Type B pancreatic cell (in vitro differentiated cells): Measurements from ENCODE around the gene KRTAP16-1. TPM values are rescaled to one million over a fixed set of nuclear protein-coding genes. Genes with fewer than 3 reads are reported as not detected.

Experiments
- DNase-seq: peaks from one replicate; pipeline ENCODE4 v3.0.0; 2021; ENCODE audit warnings: mixed read lengths; ENCODE audit not compliant: unreplicated experiment; ENCODE audit errors: extremely low spot score
- H3K27ac Mint-ChIP-seq: 2 replicates; pipeline ENCODE4 v1.8.0; 2021; ENCODE audit warnings: mild to moderate bottlenecking, mixed read lengths
- H3K27me3 Mint-ChIP-seq: 2 replicates; pipeline ENCODE4 v1.8.0; 2021; ENCODE audit warnings: mixed read lengths
- H3K36me3 Mint-ChIP-seq: 2 replicates; pipeline ENCODE4 v1.8.0; 2021; ENCODE audit warnings: mixed read lengths
- H3K4me1 Mint-ChIP-seq: one replicate; pipeline ENCODE4 v1.8.0; 2021; ENCODE audit warnings: mixed read lengths; ENCODE audit not compliant: unreplicated experiment
- H3K4me3 Mint-ChIP-seq: 2 replicates; pipeline ENCODE4 v1.8.0; 2021; ENCODE audit warnings: mild to moderate bottlenecking, mixed read lengths
- H3K9me3 Mint-ChIP-seq: 2 replicates; pipeline ENCODE4 v1.8.0; 2021; ENCODE audit warnings: mixed read lengths
- CTCF ChIP-seq: fragments of 200-600 bp; sonication (generic); conservative IDR thresholded peaks from 2 replicates; pipeline ENCODE4 v1.5.0; 2021; ENCODE audit warnings: antibody characterized with exemption, mild to moderate bottlenecking
- total RNA-seq: library from RNA; stranded (reverse); gene quantifications from 2 replicates; pipeline ENCODE4 v1.2.1, GENCODE V29; 2021; ENCODE audit warnings: low replicate concordance

Gene KRTAP16-1
- total RNA-seq, 1 donor from 2014 or later: not detected

GRCh38 chr17:41315814-41316445 lies 6.8 kb upstream of the KRTAP16-1 start:
- no peak for DNase-seq
- Mint-ChIP-seq H3K9me3 (peaks cover 15% of the 10 kb centered on the region), H3K27ac (no peak overlapping the region), H3K27me3 (peaks cover 4% of the 10 kb centered on the region), H3K4me3 (no peak overlapping the region), H3K4me1 (no peaks in the 10 kb centered on the region), H3K36me3 (no peaks in the 10 kb centered on the region)
- no peak for TF ChIP-seq CTCF

GRCh38 chr17:41315204-41315794 lies 6.2 kb upstream of the KRTAP16-1 start, which contains the start of gene KRTAP17-1:
TSS of gene KRTAP17-1 (minus strand) at chr17:41315710. CDS start at chr17:41315650, 60 bp downstream.
- Mint-ChIP-seq H3K36me3 (no peaks in the 10 kb centered on the region), H3K4me1 (no peaks in the 10 kb centered on the region), H3K27ac (no peak within 1 kb of the TSS), H3K4me3 (no peak within 1 kb of the TSS), H3K27me3 (peaks cover 4% of the 10 kb centered on the region), H3K9me3 (peaks cover 11% of the 10 kb centered on the region)
- TF ChIP-seq CTCF: no peak
- DNase-seq: no peak

- Mint-ChIP-seq H3K36me3 (no peaks in the 10 kb centered on the region), H3K27ac (no peak overlapping the region), H3K9me3 (peaks cover 6% of the 10 kb centered on the region), H3K4me3 (no peak overlapping the region), H3K27me3 (peaks cover 4% of the 10 kb centered on the region), H3K4me1 (no peaks in the 10 kb centered on the region)
- TF ChIP-seq CTCF: no peak
- DNase-seq: no peak
Observed at GRCh38 chr17:41311111-41311510, 2.0 kb upstream of the KRTAP16-1 start.

- no peak for DNase-seq
- no peak for TF ChIP-seq CTCF
- peaks cover 4% of the 10 kb centered on the region for H3K27me3 Mint-ChIP-seq
- H3K4me1 Mint-ChIP-seq: no peaks in the 10 kb centered on the region
- H3K9me3 Mint-ChIP-seq: peaks cover 6% of the 10 kb centered on the region
- H3K4me3 Mint-ChIP-seq: no peak overlapping the region
- H3K27ac Mint-ChIP-seq: no peak overlapping the region
- H3K36me3 Mint-ChIP-seq: no peaks in the 10 kb centered on the region
Observed at GRCh38 chr17:41308251-41308917, 725 bp downstream of the KRTAP16-1 start.

GRCh38 chr17:41307647-41308046 lies 1.5 kb downstream of the KRTAP16-1 start:
- no peaks in the 10 kb centered on the region for H3K36me3 Mint-ChIP-seq
- no peaks in the 10 kb centered on the region for H3K4me1 Mint-ChIP-seq
- no peak for DNase-seq
- no peak for TF ChIP-seq CTCF
- H3K9me3 Mint-ChIP-seq: peaks cover 6% of the 10 kb centered on the region
- H3K27ac Mint-ChIP-seq: no peak overlapping the region
- H3K27me3 Mint-ChIP-seq: peaks cover 4% of the 10 kb centered on the region
- H3K4me3 Mint-ChIP-seq: no peak overlapping the region
